A172 (cell line): ENCODE results near the gene KRTAP4-16. TPM values are rescaled to one million over a fixed set of nuclear protein-coding genes. Genes with fewer than 3 reads are reported as not detected.
"Not testable (repeated sequence)": the region's sequence is repeated elsewhere in the genome, so short reads cannot be mapped to it uniquely, and the experiment has no call there.

Experiments used
- DNase-seq: peaks from one replicate; pipeline ENCODE4 v3.0.0-alpha.2; 2015; ENCODE audit warnings: low spot score
- total RNA-seq: library from RNA; depleted of rRNA; stranded (reverse); fragments of >200 nt; shearing (Covaris generic); gene quantifications from 2 replicates; pipeline ENCODE4 v1.2.3, GENCODE V29; 2014

KRTAP4-16 gene
- total RNA-seq, 1 experiment from 2014 or later, result not detected

GRCh38 chr17:41076788-41077187 lies 25.2 kb downstream of the KRTAP4-16 start:
- no peak for DNase-seq

DNA sequence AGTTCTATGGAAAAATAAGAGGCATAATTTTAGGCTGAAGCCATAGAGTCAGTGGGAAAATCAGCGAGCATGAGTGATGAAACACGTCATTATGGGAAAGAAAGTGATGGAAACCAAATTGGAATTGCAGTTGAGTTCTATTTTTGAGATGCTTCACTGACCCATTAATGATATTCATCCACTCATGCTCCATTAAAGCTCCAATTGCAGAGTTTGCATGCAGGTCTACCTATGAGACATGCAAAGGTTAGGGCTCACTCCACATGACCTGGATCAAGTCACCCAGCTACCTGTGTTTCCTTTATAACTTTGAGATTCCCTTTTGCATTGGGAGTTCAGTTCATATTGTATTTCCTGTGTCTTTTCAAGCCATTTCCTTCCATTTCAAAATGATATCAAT lies 28.3 kb downstream of the KRTAP4-16 start:
- DNase-seq, result no peak

GRCh38 chr17:41071606-41072360 lies 30.2 kb downstream of the KRTAP4-16 start:
- no peak for DNase-seq

DNA sequence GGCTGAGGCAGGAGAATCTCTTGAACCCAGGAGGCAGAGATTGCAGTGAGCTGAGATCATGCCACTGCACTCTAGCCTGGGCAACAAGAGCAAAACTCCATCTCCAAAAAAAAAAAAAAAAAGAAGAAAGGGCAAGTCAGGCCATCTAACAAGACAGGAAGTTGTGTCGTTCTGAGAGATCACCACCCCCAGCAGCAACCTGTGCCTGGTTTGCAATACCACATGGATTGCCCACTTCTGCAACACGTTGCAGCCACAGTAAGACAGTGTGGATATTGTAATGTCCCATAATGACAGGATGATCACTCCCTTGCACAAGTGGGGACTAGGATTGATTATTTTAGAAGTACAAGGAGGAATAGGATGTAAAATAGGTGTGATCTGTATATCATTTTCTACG lies 33.0 kb downstream of the KRTAP4-16 start:
- no peak for DNase-seq

DNA sequence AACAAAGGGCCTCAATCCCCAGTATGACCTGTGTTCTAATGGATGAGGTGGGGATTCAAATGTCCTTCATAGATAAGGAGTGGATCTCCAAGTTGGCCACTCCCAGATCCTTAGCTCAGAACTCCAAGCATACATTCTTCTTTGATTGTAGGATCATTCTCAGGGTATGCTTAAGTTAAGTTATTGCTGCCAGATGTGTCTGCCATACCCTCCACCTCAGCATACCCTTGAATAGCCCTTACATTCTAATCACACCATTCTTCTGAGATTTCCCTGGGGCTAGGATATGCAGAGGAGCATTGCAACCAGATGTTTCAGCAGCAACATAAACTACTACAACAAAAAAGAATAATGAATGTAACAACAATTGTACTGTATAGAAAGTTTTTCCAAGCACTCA lies 34.7 kb downstream of the KRTAP4-16 start:
- no peak for DNase-seq

DNA sequence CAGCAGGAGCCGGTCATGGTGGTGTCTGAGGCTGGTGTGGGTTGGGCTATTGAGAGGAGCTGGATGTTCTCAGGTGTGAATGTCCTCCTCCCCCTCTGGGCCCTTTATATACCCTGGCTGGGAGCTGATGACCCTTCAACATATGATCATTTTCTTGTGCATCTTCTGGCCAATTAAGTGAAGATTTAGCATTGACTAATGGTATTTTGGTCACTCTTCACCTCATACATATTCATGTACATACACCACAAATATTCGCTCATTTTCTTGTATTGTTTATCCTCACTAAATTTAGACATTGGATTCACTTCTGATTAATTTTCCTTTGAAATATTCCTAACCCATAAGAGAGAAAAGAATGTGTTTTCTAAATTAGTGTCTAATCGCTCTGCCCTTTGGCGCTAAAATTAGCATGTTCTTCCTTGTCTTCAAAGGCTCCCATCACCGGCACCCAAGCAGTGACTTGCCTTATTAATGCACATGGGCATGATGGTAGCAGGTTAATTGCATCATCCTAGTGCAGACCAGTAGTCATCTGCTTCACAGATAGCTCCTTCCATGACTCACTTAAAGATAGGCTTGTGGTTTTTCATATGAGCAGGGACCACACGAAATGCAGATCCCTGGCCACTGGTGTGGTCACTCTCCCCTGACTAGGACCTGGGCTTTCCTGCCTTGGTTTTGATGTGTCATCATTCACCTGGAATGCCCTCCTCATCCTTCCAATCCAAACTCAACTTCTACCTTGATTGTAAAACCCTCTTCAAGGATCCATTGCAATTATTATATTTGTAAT lies 36.0 kb downstream of the KRTAP4-16 start, which contains the start of gene KRTAP2-4:
KRTAP2-4 (minus strand) TSS at position 51 of the 796 bp plus-strand sequence; CDS start at position 17, 34 bp downstream.
- DNase-seq, result peak; percentile 96

DNA sequence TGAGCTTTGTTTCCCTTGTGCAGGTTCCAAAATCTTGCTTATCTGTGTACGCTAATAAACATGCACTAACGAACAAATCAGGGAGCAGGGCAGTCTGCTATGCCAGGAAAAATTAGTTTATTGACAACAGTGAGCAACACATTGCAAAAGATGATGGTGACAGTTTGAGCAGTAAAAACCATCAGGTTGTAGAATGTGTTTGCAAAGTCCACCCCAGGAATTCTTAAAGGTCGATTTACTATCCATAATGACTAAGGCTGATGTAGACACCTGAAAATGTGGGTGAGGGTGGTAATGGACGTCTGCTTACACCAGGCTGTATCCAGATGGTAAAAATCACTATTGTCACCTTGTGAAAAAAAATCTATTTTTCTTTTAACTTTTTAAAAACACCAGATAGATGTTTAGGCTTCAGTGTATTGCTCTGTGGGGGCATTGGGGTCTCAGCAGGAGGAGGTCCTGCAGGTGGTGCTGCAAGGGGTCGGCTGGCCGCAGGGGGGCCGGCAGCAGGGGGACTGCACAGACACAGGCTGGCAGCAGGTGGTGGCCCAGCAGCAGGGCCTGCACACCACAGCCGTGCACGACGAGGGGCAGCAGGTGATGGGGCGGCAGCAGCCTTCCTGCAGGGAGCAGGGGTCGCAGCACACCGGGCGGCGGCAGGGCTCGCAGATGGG lies 36.9 kb downstream of the KRTAP4-16 start:
- DNase-seq, result not testable (repeated sequence)

DNA sequence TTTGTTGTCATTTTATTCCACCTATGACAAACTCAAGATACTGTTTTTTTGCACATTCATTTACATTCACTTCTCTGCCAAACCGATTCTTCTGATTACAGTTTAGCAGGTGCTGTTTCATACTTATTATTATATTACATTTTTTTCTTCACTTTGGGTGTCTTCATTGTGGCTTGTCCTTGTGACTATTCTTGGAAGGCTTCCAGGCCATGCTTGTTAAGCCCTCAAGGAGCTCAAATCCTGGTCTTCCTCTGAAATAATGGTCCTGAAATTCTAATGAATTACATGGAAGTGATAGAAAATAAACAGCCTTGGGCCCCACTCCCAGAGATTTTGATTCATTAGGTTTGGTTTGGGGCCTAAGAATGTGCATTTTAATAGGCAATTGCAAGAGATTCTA lies 37.7 kb downstream of the KRTAP4-16 start:
- no peak for DNase-seq

- no peak for DNase-seq
Measured at GRCh38 chr17:41063449-41063848, 38.6 kb downstream of the KRTAP4-16 start.

- DNase-seq, result peak; percentile 90
Measured at GRCh38 chr17:41061964-41062363, 40.0 kb downstream of the KRTAP4-16 start.

DNA sequence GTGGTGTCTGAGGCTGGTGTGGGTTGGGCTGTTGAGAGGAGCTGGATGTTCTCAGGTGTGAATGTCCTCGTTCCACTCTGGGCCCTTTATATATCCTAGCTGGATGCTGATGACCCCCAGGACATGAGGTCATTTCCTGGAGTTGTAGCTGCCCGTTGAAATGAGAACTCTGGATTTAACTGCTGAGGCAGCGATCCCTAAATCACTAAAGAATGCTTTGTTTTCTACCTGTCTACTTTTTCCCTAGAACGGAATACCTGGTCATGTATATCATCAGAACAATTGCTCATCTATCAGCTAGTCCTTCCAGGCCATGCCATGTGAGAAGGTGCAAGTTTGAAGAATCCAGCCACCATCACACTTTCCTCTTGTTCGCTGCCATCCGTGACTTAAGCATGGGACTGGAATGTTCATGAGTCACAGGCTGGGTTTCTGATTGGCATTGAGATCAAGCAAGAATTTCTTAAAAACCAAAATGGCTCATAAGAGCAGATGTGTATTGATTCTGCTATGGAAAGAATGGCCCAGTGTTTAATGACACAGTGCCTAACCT lies 41.9 kb downstream of the KRTAP4-16 start, which contains the start of gene KRTAP2-3:
KRTAP2-3 (minus strand) TSS at position 63 of the 553 bp plus-strand sequence. CDS start 64 bp downstream, outside the sequence.
- DNase-seq, result peak; percentile 92

DNA sequence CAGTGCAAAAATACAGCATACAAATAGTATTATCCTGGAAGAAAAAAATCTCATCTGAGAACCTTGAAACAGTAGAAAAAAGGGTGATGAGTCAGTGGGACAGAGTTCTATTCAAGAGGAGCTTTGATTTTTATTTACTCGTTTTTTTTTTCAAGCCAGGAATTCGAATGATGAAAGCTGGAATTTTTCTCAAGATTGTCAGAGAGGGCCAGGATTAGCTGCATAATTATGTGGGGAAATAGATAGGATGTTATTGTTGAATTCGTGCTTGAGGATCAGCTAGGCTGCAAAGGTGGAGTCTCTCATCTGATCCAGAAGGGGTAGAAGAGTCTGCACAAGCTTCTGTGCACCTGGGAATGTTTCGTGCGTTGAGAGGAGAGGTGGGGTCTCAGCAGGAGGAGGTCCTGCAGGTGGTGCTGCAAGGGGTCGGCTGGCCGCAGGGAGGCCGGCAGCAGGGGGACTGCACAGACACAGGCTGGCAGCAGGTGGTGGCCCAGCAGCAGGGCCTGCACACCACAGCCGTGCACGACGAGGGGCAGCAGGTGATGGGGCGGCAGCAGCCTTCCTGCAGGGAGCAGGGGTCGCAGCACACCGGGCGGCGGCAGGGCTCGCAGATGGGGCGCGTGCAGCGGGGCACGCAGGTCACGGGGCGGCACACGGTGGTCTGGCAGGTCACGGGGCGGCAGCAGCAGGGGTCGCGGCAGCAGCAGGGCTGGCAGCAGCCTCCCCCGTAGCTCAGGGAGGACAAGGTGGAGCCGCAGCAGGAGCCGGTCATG lies 42.5 kb downstream of the KRTAP4-16 start:
- peak; percentile 84 for DNase-seq

DNA sequence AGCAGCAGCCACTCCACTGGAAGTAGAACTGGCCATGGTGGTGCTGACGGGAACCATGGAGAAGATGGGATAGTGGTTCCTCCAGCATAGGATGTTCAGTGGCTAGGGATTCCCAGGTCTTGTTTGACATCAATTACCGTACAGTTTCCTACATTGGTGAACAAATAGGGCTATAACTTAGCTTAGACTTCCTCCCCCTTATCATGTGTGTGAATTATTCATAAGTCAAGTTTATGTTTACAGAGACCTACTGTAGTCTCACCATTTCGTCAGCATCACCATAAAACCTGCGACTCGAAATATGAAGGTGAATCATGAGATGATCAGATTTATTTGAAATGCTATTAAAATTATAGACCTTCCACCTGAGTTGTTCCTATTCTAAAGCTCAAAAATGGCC lies 43.3 kb downstream of the KRTAP4-16 start:
- peak; percentile 55 for DNase-seq

- DNase-seq, result no peak
Measured at GRCh38 chr17:41057547-41057946, 44.5 kb downstream of the KRTAP4-16 start.

DNA sequence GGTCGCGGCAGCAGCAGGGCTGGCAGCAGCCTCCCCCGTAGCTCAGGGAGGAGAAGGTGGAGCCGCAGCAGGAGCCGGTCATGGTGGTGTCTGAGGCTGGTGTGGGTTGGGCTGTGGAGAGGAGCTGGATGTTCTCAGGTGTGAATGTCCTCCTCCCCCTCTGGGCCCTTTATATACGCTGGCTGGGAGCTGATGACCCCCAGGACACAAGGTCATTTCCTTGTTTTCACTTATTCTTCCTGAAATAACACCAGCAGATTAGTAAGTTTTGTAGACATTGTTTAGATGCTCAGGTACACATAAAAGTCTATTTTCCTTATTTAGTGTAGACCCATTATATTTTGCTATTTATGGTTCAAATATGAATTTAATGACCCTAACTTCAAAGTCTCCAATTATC lies 46.9 kb downstream of the KRTAP4-16 start, which contains the start of gene KRTAP2-2:
KRTAP2-2 (minus strand) TSS at position 101 of the 400 bp plus-strand sequence; CDS start at position 82, 19 bp downstream.
- DNase-seq, result not testable (repeated sequence)

DNA sequence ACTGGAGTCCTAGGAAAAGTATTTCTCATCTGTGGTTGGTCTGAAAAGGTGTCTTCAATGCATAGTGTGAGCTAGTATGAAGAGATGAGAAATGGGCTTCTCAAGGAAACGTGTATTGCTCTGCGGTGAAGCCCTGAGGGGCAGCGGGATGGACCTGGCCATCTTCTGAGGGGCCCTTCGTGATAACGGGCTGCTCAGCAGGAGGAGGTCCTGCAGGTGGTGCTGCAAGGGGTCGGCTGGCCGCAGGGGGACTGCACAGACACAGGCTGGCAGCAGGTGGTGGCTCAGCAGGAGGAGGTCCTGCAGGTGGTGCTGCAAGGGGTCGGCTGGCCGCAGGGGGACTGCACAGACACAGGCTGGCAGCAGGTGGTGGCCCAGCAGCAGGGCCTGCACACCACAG lies 47.5 kb downstream of the KRTAP4-16 start:
- not testable (repeated sequence) for DNase-seq

GRCh38 chr17:41054025-41054424 lies 48.0 kb downstream of the KRTAP4-16 start:
- DNase-seq, result no peak

- DNase-seq, result no peak
Measured at GRCh38 chr17:41052566-41052965, 49.4 kb downstream of the KRTAP4-16 start.
